Left ventricle myocardium superior (tissue), 1 donor: ENCODE data around the gene KDM1B. TPM values are rescaled to one million over a fixed set of nuclear protein-coding genes. Genes with fewer than 3 reads are reported as not detected.

Experiments
- ATAC-seq: fragments of 200-7000 bp; cut with Tn5 transposase; one replicate; pipeline ENCODE4 v1.9.1; 2020; ENCODE audit warnings: mild to moderate bottlenecking, moderate library complexity
- DNase-seq: peaks from one replicate; pipeline ENCODE4 v3.0.0-alpha.2; 2020
- intact Hi-C: fragments of 100-400 bp; cut with micrococcal nuclease; formaldehyde crosslinking; loops from one replicate; pipeline ENCODE4 v1.11.0; 2022
- total RNA-seq: library from RNA; stranded (reverse); fragmentation: NEBNext Ultra II Directional; extraction: Animal tissue kit (Norgen Biotek cat#: 25700); gene quantifications from one replicate; pipeline ENCODE4 v1.2.1, GENCODE V29; 2021
- donor health status: DM: no; HTN: yes; CAD: no; lungs with severe emphysema.

The KDM1B gene
- total RNA-seq, 1 donor from 2014 or later, result 13.3 TPM

GRCh38 chr6:18270216-18270615, 115.0 kb downstream of the KDM1B start:
- DNase-seq, result no peak
- intact Hi-C loops, result no loop called here
- ATAC-seq, result no peak

Other genes with a start within 250 kb of the KDM1B start
- gene KIF13A, start 167.8 kb upstream of the KDM1B start, total RNA-seq, result 59.5 TPM
- gene NHLRC1, start 32.7 kb upstream of the KDM1B start, total RNA-seq, result 1.3 TPM
- gene TPMT, start 345 bp upstream of the KDM1B start, total RNA-seq, result 14.3 TPM
- gene DEK, start 109.1 kb downstream of the KDM1B start, total RNA-seq, result 69.1 TPM
- gene RNF144B, start 231.9 kb downstream of the KDM1B start, total RNA-seq, result 22.2 TPM